Measurements from ENCODE around the gene FIG4. TPM values are rescaled to one million over a fixed set of nuclear protein-coding genes. Genes with fewer than 3 reads are reported as not detected.

Gene FIG4
- total RNA-seq (2021), result 21.3 to 24.8 TPM (median 24.3 TPM) in 3 replicates
- percentile 73 among the genes with signal in this experiment for Bru-seq, nascent RNA
- long read RNA-seq, experiment 1, transcript FIG4-201 (23 exons, 3,011 nt), result major isoform, 109 of 163 reads
- long read RNA-seq, experiment 1, partial matches to known transcripts, result 32 of 163 reads
- long read RNA-seq, experiment 1, other reads (novel, unspliced or antisense), result 22 of 163 reads
- long read RNA-seq, experiment 2, transcript FIG4-201 (23 exons, 3,011 nt), result major isoform, 16 of 54 reads
- long read RNA-seq, experiment 2, partial matches to known transcripts, result 16 of 54 reads
- long read RNA-seq, experiment 2, other reads (novel, unspliced or antisense), result 22 of 54 reads
- long read RNA-seq, experiment 3, transcript FIG4-201 (23 exons, 3,011 nt), result major isoform, 10 of 37 reads
- long read RNA-seq, experiment 3, partial matches to known transcripts, result 16 of 37 reads
- long read RNA-seq, experiment 3, other reads (novel, unspliced or antisense), result 11 of 37 reads

GRCh38 chr6:109690737-109691621 lies at the start of gene FIG4, which contains the start of gene AK9:
Gene FIG4, plus strand, starts transcription at chr6:109691296. Its CDS starts 140 bp downstream, at chr6:109691436.
Gene AK9, minus strand, starts transcription at chr6:109691202. Its CDS starts 15,457 bp downstream, at chr6:109675745.
- peak; percentile 97 for ATAC-seq

More at GRCh38 chr6:109690737-109691621, at the start of gene FIG4, which contains the start of gene AK9:
- POLR2A ChIA-PET, result interaction anchor here (1.0 kb wide), 1 partner anchor 12 kb away, joined by 3 read pairs; no protein-coding TSS in a partner anchor
- peak within 1 kb of the TSS; percentile 87 for H3K4me3 Mint-ChIP-seq
- H3K27me3 Mint-ChIP-seq (ENCODE audit: low read depth), result no peaks in the 10 kb centered on the region
- peak; percentile 96 for DNase-seq (ENCODE audit: low spot score)
- peaks cover 17% of the 10 kb centered on the region for H3K4me1 Mint-ChIP-seq
- H3K36me3 Mint-ChIP-seq, result peaks cover 7% of the 10 kb centered on the region
- peaks cover 2% of the 10 kb centered on the region for H3K9me3 Mint-ChIP-seq
- peak within 1 kb of the TSS; percentile 98 for H3K27ac Mint-ChIP-seq
- TF ChIP-seq, protein P1, sequence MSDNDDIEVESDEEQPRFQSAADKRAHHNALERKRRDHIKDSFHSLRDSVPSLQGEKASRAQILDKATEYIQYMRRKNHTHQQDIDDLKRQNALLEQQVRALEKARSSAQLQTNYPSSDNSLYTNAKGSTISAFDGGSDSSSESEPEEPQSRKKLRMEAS (CRISPR knock-in tag; IDR thresholded peaks at IDR 0.05), result peak; percentile 43; the same call in 1 of the 2 replicates
- TF ChIP-seq JUN (CRISPR knock-in tag; IDR thresholded peaks at IDR 0.05) (no peak), MYBL2 (CRISPR knock-in tag; IDR thresholded peaks at IDR 0.05) (no peak), ESRRA (CRISPR knock-in tag; IDR thresholded peaks at IDR 0.05; ENCODE audit: borderline replicate concordance) (no peak), ZNF232 (CRISPR knock-in tag; IDR thresholded peaks at IDR 0.05) (peak; percentile 47; the same call in 1 of the 2 replicates), E2F5 (CRISPR knock-in tag; IDR thresholded peaks at IDR 0.05) (0 out of 2 replicates have a peak, but pooled peaks have one; percentile 55), ERG (CRISPR knock-in tag; IDR thresholded peaks at IDR 0.05) (no peak), SP1 (CRISPR knock-in tag; conservative IDR thresholded peaks at IDR 0.05) (peak; percentile 82), MLX (CRISPR knock-in tag; IDR thresholded peaks at IDR 0.05) (no peak), NR1H2 (CRISPR knock-in tag; IDR thresholded peaks at IDR 0.05) (no peak), ZNF121 (CRISPR knock-in tag; IDR thresholded peaks at IDR 0.05) (no peak), NR3C1 (CRISPR knock-in tag; conservative IDR thresholded peaks at IDR 0.05; ENCODE audit: low read depth) (no peak), KAT7 (CRISPR knock-in tag; IDR thresholded peaks at IDR 0.05; ENCODE audit: borderline replicate concordance) (no peak), CREM (CRISPR knock-in tag; IDR thresholded peaks at IDR 0.05) (peak; percentile 71)
- TF ChIP-seq, protein P2, sequence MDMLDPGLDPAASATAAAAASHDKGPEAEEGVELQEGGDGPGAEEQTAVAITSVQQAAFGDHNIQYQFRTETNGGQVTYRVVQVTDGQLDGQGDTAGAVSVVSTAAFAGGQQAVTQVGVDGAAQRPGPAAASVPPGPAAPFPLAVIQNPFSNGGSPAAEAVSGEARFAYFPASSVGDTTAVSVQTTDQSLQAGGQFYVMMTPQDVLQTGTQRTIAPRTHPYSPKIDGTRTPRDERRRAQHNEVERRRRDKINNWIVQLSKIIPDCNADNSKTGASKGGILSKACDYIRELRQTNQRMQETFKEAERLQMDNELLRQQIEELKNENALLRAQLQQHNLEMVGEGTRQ (CRISPR knock-in tag; IDR thresholded peaks at IDR 0.05), result peak; percentile 69
- TF ChIP-seq, protein P3, sequence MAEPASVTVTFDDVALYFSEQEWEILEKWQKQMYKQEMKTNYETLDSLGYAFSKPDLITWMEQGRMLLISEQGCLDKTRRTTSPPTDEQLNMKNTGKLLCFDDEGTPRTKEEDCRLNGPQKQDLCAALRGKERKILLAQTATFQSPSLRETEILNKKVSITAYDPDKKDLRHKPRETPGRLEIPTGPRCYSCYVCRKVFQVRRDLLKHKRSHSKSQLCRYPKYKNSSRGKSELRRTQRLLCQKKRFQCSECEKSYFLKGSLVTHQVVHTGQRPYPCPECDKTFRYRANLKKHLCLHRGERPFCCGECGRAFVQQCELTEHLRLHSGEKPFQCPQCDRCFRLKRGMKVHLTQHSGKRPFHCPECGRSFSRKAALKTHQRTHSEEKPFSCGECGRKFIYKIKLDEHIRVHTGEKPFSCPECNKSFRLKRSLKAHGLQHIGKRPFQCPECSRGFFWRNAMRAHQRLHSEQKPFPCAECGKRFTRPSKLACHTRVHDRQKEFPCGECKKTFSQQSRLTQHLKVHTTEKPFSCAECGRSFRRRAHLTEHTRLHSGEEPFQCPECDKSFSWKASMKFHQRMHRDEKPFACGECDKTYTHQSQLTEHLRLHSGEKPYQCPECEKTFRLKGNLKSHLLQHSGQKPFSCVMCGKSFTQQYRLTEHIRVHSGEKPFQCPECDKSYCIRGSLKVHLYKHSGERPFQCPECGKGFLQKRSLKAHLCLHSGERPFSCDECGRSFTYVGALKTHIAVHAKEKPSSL (CRISPR knock-in tag; conservative IDR thresholded peaks at IDR 0.05), result no peak
- TF ChIP-seq, protein P4, sequence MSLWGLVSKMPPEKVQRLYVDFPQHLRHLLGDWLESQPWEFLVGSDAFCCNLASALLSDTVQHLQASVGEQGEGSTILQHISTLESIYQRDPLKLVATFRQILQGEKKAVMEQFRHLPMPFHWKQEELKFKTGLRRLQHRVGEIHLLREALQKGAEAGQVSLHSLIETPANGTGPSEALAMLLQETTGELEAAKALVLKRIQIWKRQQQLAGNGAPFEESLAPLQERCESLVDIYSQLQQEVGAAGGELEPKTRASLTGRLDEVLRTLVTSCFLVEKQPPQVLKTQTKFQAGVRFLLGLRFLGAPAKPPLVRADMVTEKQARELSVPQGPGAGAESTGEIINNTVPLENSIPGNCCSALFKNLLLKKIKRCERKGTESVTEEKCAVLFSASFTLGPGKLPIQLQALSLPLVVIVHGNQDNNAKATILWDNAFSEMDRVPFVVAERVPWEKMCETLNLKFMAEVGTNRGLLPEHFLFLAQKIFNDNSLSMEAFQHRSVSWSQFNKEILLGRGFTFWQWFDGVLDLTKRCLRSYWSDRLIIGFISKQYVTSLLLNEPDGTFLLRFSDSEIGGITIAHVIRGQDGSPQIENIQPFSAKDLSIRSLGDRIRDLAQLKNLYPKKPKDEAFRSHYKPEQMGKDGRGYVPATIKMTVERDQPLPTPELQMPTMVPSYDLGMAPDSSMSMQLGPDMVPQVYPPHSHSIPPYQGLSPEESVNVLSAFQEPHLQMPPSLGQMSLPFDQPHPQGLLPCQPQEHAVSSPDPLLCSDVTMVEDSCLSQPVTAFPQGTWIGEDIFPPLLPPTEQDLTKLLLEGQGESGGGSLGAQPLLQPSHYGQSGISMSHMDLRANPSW (CRISPR knock-in tag; conservative IDR thresholded peaks at IDR 0.05; ENCODE audit: low read depth), result no peak
- TF ChIP-seq, protein P5, sequence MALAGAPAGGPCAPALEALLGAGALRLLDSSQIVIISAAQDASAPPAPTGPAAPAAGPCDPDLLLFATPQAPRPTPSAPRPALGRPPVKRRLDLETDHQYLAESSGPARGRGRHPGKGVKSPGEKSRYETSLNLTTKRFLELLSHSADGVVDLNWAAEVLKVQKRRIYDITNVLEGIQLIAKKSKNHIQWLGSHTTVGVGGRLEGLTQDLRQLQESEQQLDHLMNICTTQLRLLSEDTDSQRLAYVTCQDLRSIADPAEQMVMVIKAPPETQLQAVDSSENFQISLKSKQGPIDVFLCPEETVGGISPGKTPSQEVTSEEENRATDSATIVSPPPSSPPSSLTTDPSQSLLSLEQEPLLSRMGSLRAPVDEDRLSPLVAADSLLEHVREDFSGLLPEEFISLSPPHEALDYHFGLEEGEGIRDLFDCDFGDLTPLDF (CRISPR knock-in tag; IDR thresholded peaks at IDR 0.05), result 0 out of 2 replicates have a peak, but pooled peaks have one; percentile 35
- CTCF ChIA-PET, result interaction anchor here (0.6 to 1.8 kb wide), 8 partner anchors 11 to 349 kb away, joined by 3 to 9 read pairs (median 4); no protein-coding TSS in a partner anchor

Measured in WTC11 (cell line).